Endodermal cell (in vitro differentiated cells): ENCODE results near the gene DBH. TPM values are rescaled to one million over a fixed set of nuclear protein-coding genes. Genes with fewer than 3 reads are reported as not detected.
A peak's percentile ranks its signal among the peaks of the same experiment; 100 is the strongest.

Experiments
- DNase-seq: peaks from one replicate; pipeline ENCODE4 v3.0.0-alpha.2; 2017
- H3K27ac ChIP-seq: 2 replicates; pipeline ENCODE4 v1.5.1; 2013; ENCODE audit warnings: mild to moderate bottlenecking, low read depth, low read length, moderate library complexity
- H3K27me3 ChIP-seq: 2 replicates; pipeline ENCODE4 v1.6.1; 2013; ENCODE audit warnings: mild to moderate bottlenecking, low read length, moderate library complexity; ENCODE audit not compliant: insufficient read depth, control insufficient read depth, poor library complexity, severe bottlenecking
- H3K36me3 ChIP-seq: 2 replicates; pipeline ENCODE4 v1.7.0; 2013; ENCODE audit warnings: mild to moderate bottlenecking, low read length, moderate library complexity; ENCODE audit not compliant: control insufficient read depth, insufficient read depth
- H3K4me1 ChIP-seq: one replicate; pipeline ENCODE4 v1.7.0; 2013; ENCODE audit warnings: low read length; ENCODE audit not compliant: control insufficient read depth, insufficient read depth
- H3K4me3 ChIP-seq: 2 replicates; pipeline ENCODE4 v1.5.1; 2013; ENCODE audit warnings: mild to moderate bottlenecking, low read length, moderate library complexity
- H3K9ac ChIP-seq: 2 replicates; pipeline ENCODE4 v1.6.1; 2013; ENCODE audit warnings: mild to moderate bottlenecking, low read length, moderate library complexity; ENCODE audit not compliant: poor library complexity, severe bottlenecking; ENCODE audit errors: extremely low read depth
- H3K9me3 ChIP-seq: 2 replicates; pipeline ENCODE4 v1.6.1; 2013; ENCODE audit warnings: mild to moderate bottlenecking, low read length, moderate library complexity; ENCODE audit not compliant: control insufficient read depth
- H3K27ac Mint-ChIP-seq: 2 replicates; pipeline ENCODE4 v1.8.0; 2020; ENCODE audit warnings: mixed read lengths
- H3K27me3 Mint-ChIP-seq: 2 replicates; pipeline ENCODE4 v1.8.0; 2021; ENCODE audit warnings: mild to moderate bottlenecking, mixed read lengths; ENCODE audit not compliant: insufficient read depth
- H3K36me3 Mint-ChIP-seq: 2 replicates; pipeline ENCODE4 v1.8.0; 2020; ENCODE audit warnings: low read depth, mixed read lengths
- H3K4me1 Mint-ChIP-seq: 2 replicates; pipeline ENCODE4 v1.8.0; 2020; ENCODE audit warnings: mixed read lengths
- H3K4me3 Mint-ChIP-seq: 2 replicates; pipeline ENCODE4 v1.8.0; 2020; ENCODE audit warnings: mild to moderate bottlenecking, moderate library complexity, mixed read lengths
- H3K9me3 Mint-ChIP-seq: 2 replicates; pipeline ENCODE4 v1.8.0; 2020; ENCODE audit warnings: mild to moderate bottlenecking, mixed read lengths
- CTCF ChIP-seq: fragments of 200-600 bp; sonication (generic); conservative IDR thresholded peaks from 2 replicates; pipeline ENCODE4 v1.5.0; 2021; ENCODE audit warnings: antibody characterized with exemption, mild to moderate bottlenecking
- WGBS, 2 experiments: methylation state at CpG; one replicate each; pipeline versions ENCODE4 v1.1.5 to v1.1.7; 2013; ENCODE audit warnings: missing lambda C conversion rate in 2 of 2, mixed read lengths in 1 of 2; ENCODE audit not compliant: insufficient coverage in 1 of 2, insufficient read length in 1 of 2; 5-methylcytosine and 5-hydroxymethylcytosine counted together
- total RNA-seq, 2 donors: library from RNA; stranded (reverse); fragmentation: NEBNext Ultra II Directional in 1 of 2; extraction: Animal tissue kit (Norgen Biotek cat#: 25700) in 1 of 2; gene quantifications; 2 replicates in 1 of 2; 3 replicates in 1 of 2; pipeline ENCODE4 v1.2.1, GENCODE V29; 2021

Gene DBH
- total RNA-seq, 2 donors from 2014 or later = not detected

- Mint-ChIP-seq H3K4me1 (peaks cover 2% of the 10 kb centered on the region), H3K9me3 (no peaks in the 10 kb centered on the region), H3K27me3 (no peaks in the 10 kb centered on the region), H3K36me3 (no peaks in the 10 kb centered on the region), H3K4me3 (no peak overlapping the region), H3K27ac (no peak overlapping the region)
- Histone ChIP-seq H3K4me3 (no peak overlapping the region), H3K9me3 (no peaks in the 10 kb centered on the region), H3K27me3 (no peaks in the 10 kb centered on the region), H3K36me3 (no peaks in the 10 kb centered on the region), H3K4me1 (no peaks in the 10 kb centered on the region), H3K27ac (peak overlapping the region; percentile 71), H3K9ac (no peak overlapping the region)
- no peak for TF ChIP-seq CTCF
- no peak for DNase-seq
- WGBS, 2 experiments = 90 to 91% methylated on average over 5 to 6 of the region's 6 CpGs
Measured at GRCh38 chr9:133635098-133635497, 1.1 kb upstream of the DBH start.

GRCh38 chr9:133636902-133637301 lies 739 bp downstream of the DBH start:
- Mint-ChIP-seq H3K4me3 (no peak overlapping the region), H3K4me1 (peaks cover 2% of the 10 kb centered on the region), H3K27ac (no peak overlapping the region), H3K9me3 (no peaks in the 10 kb centered on the region), H3K36me3 (no peaks in the 10 kb centered on the region), H3K27me3 (no peaks in the 10 kb centered on the region)
- no peak for TF ChIP-seq CTCF
- H3K4me1 ChIP-seq = no peaks in the 10 kb centered on the region
- no peaks in the 10 kb centered on the region for H3K9me3 ChIP-seq
- H3K27ac ChIP-seq = no peak overlapping the region
- 90 to 91% methylated on average over 10 to 12 of the region's 12 CpGs for WGBS, 2 experiments
- no peak overlapping the region for H3K4me3 ChIP-seq
- H3K36me3 ChIP-seq = no peaks in the 10 kb centered on the region
- H3K27me3 ChIP-seq = no peaks in the 10 kb centered on the region
- H3K9ac ChIP-seq = no peak overlapping the region
- no peak for DNase-seq

- Mint-ChIP-seq H3K4me3 (no peak overlapping the region), H3K4me1 (peaks cover 2% of the 10 kb centered on the region), H3K36me3 (no peaks in the 10 kb centered on the region), H3K27me3 (no peaks in the 10 kb centered on the region), H3K9me3 (no peaks in the 10 kb centered on the region), H3K27ac (no peak overlapping the region)
- 81 to 87% methylated on average over 10 to 12 of the region's 12 CpGs for WGBS, 2 experiments
- Histone ChIP-seq H3K9ac (no peak overlapping the region), H3K9me3 (no peaks in the 10 kb centered on the region), H3K4me3 (no peak overlapping the region), H3K27ac (no peak overlapping the region), H3K4me1 (no peaks in the 10 kb centered on the region), H3K36me3 (no peaks in the 10 kb centered on the region), H3K27me3 (no peaks in the 10 kb centered on the region)
- no peak for TF ChIP-seq CTCF
- DNase-seq = no peak
Measured at GRCh38 chr9:133637451-133638055, 1.4 kb downstream of the DBH start.
